NCI-H82 treated with DMSO at 0.1 percent for 48 hours (cell line): ENCODE data around the gene GPHA2.

Experiments used
- DNase-seq: peaks from one replicate; lab custom pipeline; 2025; ENCODE audit not compliant: unreplicated experiment; lab: John Stamatoyannopoulos, UW

Gene GPHA2

DNA sequence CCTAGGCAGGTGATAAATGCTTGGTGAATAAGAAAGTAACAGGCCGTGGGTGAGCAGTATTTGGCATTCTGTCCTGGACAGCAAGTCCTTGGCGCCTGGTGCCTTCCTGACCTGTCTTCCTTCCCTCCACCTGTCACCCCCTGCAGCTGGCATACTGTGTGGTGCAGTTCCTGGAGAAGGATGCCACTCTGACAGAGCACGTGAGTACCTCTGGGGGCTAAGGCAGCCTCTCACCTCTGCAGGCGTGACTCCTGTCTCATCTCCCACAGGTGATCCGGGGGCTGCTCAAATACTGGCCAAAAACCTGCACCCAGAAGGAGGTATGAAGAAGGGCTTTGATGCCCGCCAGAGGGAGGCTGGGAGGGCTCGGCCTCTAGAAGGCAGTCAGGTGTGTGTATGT, 4.4 kb downstream of the GPHA2 start:
- DNase-seq = no peak

DNA sequence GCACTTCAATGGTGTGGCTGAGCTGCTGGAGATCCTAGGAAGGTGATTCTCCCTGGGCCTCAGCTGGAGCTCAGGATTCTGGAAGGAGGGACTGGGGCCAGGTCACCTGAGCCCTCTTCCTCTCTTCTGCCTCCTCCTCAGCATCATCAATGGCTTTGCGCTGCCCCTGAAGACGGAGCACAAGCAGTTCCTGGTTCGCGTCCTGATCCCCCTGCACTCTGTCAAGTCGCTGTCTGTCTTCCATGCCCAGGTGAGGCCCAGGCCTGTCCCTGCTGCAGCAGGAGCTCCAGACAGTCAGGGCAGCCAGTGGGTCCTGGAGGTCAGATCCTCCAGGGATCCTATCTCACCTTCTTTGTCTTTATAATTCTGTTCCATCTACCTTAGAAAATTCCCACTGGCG, 5.4 kb downstream of the GPHA2 start:
- no peak for DNase-seq

- no peak for DNase-seq
Measured at GRCh38 chr11:64929625-64930024, 6.1 kb downstream of the GPHA2 start.

GRCh38 chr11:64928957-64929356, 6.7 kb downstream of the GPHA2 start:
- no peak for DNase-seq

GRCh38 chr11:64926689-64927088, 9.0 kb downstream of the GPHA2 start:
- no peak for DNase-seq

- no peak for DNase-seq
Measured at GRCh38 chr11:64925536-64926436, 9.9 kb downstream of the GPHA2 start.

DNA sequence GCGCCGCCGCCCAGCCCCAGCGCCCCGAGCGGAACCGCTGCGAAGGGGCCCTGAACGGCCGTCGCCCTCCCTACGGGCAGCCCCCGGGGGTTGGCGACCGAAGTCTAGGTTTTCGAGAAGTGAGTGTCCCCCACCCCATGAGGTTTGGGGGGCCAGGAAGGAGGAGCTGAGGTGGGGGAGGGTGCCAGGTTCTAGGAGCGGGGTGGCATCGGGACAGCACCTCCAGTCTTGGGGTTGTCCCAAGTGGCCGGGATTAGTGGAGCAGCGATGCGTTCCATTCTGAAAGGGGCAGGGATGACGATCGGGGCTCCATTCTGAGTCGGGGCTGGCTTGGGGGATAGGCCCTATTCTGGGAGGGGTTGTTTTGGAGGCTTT, 10.8 kb downstream of the GPHA2 start:
- DNase-seq = no peak

DNA sequence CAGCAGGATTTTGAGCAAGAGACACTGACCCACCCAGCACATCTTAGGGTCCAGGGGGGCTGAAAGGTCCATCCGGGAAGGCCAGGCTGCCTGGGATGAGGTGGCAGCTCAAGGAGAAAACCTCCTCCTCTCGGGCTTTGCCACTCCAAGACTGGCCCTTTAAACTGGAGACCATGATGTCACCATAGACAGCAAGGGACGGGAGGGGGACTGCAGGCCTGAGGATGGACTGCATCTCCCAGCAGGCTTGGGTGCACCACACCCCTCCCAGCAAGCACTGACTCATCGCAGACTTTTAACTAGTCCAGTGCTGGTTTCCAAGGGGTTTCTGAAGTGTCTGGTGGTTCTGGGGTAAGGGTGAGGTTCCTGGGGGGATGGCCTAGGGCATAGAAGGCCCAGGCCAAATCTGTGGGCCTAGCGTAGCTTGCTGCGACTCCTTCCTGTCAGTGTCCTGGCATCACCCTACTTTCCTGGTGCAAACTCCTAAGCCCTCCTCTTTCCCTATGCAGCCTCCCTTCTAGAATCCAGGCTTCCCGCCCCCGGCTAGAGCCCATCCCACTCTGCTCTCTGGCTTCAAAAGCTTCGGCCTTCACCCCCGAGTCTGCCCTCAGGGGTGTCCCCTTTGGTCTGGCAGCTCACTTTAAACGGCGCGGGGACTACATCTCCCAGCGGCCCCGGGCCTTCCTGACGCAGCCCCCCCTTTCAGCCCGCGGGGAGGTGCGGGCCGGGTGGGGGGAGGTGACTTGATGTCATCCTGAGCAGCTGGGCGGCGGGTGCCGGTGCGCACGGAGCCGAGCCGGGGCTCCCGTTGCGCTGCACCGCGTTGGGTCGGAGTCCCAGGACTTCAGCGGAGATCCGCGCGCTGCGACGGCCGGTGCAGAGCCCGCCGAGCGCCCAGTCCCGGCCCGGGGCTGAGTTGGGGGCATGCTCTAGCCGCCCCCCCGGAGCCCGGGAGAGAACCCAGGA, 11.5 kb downstream of the GPHA2 start, which contains the start of gene PPP2R5B:
Gene PPP2R5B (plus strand): TSS at position 746 of the 966 bp plus-strand sequence. CDS start 1,046 bp downstream, outside the sequence.
- peak; percentile 48 for DNase-seq

- DNase-seq = no peak
Measured at GRCh38 chr11:64923151-64923661, 12.5 kb downstream of the GPHA2 start.

DNA sequence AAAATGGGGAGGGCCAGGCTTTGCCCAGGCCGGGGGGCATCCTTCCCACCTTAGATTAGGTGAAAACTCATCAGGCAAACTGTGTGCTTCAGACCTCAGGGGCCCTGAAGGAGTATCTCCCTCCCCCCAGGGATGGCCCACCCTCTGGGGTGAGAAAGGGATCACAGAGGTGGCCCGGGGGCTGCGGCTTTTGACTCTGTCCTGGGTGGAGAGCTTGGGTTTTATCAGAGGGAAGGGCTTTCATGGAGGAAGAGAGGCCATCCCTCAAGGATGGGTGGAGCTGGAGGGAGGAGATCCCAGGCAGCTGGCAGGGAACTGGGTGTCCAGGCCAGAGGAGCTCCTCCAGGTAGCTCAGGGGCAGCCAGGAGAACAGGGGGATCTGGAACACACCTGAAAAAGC, 14.3 kb downstream of the GPHA2 start:
- DNase-seq = no peak

DNA sequence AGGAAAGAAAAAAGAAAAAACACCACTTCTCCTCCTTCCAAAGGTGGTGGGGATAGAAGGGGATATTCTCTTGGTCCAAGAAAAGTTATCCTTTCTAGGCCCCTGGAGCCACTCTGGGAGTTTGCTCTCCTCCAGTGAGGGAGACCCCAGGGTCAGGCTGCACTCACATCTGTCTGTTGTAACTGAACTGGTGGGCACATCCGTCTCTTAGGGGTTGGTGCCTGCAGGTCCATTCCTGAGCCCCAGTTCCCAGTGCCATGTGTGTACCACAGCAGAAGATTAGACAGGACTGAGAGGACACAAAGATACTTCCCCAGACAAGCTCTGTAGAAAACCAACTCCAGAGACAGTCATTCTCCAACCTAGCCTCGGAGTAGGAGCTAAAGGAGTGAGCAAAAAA, 15.6 kb downstream of the GPHA2 start:
- no peak for DNase-seq

DNA sequence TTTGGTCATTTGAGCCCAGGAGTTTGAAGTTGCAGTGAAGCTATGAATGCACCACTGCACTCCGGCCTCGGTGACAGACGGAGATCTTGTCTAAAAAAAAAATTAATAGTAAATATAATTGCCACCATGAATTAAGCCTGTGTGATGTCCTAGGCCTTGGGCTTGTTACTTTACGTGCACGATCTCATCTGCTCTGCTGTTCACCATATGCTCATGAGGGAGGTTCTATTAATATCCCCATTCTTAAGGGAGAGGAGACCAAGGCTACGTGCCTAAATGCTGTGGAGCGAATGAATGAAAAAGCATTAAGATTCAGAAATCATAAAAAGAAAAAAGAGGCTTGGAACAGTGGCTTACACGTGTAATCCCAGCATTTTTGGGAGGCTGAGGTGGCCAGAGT, 16.1 kb downstream of the GPHA2 start:
- no peak for DNase-seq

- no peak for DNase-seq
Measured at GRCh38 chr11:64918017-64918416, 17.7 kb downstream of the GPHA2 start.

DNA sequence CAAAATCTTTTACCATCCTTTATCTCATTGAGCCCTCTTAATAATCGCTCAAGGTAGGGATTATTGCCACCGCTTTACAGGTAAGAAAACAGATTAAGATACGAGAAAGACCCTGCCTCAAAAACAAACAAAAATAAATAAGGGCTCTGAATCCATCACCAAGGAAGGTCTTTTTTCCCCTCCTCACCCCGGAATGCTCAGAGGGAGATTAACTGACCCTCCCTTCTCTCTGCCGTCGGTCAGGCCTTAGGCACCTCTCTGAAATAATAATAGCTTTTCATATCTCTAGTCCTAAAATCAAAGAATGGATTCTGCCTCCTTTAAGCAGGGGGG, 18.1 kb downstream of the GPHA2 start:
- DNase-seq = no peak

DNA sequence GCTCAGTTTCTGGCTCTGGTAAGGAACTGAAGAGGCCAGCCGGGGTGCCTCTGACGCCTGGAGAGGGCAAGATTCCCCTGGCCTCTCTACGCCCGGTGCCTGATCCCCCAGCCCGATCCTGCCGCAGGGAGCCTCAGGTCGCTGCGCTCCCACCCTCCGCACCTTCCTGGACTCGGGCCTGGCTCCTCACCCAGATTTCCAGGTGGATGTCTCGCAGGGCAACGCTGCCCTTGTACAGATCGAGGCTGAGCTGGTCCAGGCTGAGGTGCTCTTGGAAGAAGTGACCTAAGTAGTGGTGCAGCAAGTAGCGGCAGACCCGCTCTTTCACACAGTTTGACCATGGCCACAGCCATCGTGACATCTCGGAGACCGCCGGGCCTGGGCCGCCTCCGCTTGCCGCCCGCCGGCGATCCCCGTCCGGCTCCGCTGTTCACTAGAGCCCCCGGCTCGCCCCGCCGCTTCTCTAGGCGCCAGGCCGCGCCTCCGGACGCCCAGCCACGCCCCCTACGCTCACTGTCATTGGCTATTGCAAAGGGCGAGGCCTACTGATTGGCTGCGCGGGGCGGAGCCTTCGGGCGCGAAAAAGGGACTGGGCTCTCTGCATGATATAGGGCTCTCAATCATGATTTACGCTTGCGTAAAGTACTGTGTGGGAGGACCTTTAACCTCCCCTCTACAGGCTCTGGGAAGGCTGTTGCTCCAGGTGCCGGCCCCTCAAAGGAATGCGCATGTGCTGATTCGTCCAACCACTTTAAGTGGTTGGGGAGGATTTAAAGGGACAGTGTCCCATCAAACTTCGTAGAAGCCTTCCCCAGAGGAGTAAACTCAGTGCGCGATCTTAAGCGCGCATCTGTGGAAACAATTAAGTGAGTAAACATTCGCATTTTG, 18.7 kb downstream of the GPHA2 start, which contains the start of gene ATG2A:
Gene ATG2A (minus strand): TSS at position 435 of the 888 bp plus-strand sequence. CDS start 74 bp downstream, at position 361.
- peak; percentile 97 for DNase-seq

- DNase-seq = no peak
Measured at GRCh38 chr11:64916040-64916774, 19.5 kb downstream of the GPHA2 start.

DNA sequence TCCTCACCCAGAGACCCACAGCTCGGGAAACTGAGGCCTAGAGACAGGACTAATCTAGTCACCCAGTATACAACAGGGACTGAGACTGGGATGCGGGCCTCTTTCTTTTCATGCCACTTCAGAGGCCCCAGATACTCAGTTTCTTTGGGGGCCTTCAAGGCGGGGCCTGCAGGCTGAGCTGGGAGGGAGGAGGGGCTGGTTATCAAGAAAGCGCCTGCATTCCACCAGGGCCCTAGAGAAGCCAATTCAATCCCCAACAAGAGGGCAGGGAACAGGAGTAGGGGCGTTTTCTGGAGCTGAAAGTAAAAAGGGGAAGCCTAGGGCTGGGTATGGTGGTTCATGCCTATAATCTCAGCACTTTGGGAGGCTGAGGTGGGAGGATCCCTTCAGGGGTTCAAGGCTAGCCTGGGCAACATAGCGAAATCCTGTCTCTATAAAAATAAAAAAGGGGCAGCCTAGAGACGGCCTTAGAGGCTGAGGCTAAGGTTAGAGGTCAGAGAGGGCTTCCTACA, 20.3 kb downstream of the GPHA2 start:
- DNase-seq = no peak

DNA sequence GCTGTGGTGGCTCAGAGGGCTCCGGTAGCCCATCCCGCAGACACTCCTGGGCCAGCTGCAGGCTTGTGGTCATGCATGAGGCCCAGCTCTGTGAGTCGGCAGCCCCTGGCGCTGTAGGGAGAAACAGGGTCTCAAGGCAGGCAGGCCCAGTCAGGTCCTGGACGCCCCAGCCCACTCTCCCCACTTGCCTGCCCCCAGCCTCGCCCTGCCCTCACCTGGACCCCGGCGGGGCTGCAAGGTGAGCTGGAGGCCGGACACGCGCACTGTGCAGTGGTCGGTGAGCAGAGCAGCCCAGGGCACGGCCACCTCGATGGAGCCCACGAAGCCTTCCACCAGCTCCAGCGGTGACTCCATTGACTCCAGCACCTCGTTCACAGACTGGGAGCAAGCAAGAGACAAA, 21.6 kb downstream of the GPHA2 start:
- DNase-seq = no peak

GRCh38 chr11:64913171-64913727, 22.4 kb downstream of the GPHA2 start:
- no peak for DNase-seq
